Ectodermal cell (in vitro differentiated cells): ENCODE results near the gene NOTUM.

ENCODE experiments used
- H3K27ac ChIP-seq: 2 replicates; pipeline ENCODE4 v1.7.0; 2013; ENCODE audit warnings: mild to moderate bottlenecking, low read depth, low read length; ENCODE audit not compliant: insufficient read depth, poor library complexity, severe bottlenecking
- H3K27me3 ChIP-seq: 2 replicates; pipeline ENCODE4 v1.7.0; 2013; ENCODE audit warnings: mild to moderate bottlenecking, low read length; ENCODE audit not compliant: insufficient read depth, control insufficient read depth, poor library complexity, severe bottlenecking
- H3K36me3 ChIP-seq: one replicate; pipeline ENCODE4 v1.7.0; 2013; ENCODE audit warnings: low read length; ENCODE audit not compliant: control insufficient read depth, insufficient read depth
- H3K4me1 ChIP-seq: one replicate; pipeline ENCODE4 v1.7.0; 2013; ENCODE audit warnings: low read length; ENCODE audit not compliant: control insufficient read depth, insufficient read depth
- H3K4me3 ChIP-seq: 2 replicates; pipeline ENCODE4 v1.7.0; 2013; ENCODE audit warnings: low read depth, low read length, control low read depth; ENCODE audit not compliant: insufficient read depth
- H3K9me3 ChIP-seq: 2 replicates; pipeline ENCODE4 v1.7.0; 2013; ENCODE audit warnings: mild to moderate bottlenecking, low read length, moderate library complexity; ENCODE audit not compliant: control insufficient read depth
- WGBS, 2 experiments: methylation state at CpG; one replicate each; pipeline ENCODE4 v1.1.7; 2013; ENCODE audit warnings: missing lambda C conversion rate in 2 of 2; 5-methylcytosine and 5-hydroxymethylcytosine counted together

NOTUM gene

DNA sequence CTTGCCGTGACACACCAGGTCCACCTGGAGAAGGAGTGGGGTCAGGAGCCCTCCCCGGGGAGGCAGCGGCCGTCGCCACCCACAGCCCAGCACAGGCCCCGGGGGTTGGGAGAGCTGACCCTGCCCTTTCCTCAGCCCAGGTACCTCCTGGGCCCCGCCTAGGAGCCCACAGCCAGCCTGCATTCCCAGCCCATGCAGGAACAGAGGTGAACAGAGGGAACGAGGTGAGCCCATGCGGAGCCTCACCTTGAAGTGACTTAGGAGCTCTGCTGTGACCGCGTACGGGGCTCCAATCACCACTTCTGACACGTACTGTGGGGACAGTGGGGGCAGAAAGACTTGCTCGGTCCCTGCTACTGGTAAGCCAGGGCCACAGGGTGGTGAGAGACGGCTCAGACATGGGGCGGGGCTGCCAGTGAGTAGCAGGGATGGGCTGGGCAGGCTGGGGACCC is 55.5 kb downstream of the NOTUM start:
- WGBS, 2 experiments, result 92 to 94% methylated on average over 16 of the region's 16 CpGs
- H3K9me3 ChIP-seq, result no peaks in the 10 kb centered on the region
- H3K36me3 ChIP-seq, result no peaks in the 10 kb centered on the region

DNA sequence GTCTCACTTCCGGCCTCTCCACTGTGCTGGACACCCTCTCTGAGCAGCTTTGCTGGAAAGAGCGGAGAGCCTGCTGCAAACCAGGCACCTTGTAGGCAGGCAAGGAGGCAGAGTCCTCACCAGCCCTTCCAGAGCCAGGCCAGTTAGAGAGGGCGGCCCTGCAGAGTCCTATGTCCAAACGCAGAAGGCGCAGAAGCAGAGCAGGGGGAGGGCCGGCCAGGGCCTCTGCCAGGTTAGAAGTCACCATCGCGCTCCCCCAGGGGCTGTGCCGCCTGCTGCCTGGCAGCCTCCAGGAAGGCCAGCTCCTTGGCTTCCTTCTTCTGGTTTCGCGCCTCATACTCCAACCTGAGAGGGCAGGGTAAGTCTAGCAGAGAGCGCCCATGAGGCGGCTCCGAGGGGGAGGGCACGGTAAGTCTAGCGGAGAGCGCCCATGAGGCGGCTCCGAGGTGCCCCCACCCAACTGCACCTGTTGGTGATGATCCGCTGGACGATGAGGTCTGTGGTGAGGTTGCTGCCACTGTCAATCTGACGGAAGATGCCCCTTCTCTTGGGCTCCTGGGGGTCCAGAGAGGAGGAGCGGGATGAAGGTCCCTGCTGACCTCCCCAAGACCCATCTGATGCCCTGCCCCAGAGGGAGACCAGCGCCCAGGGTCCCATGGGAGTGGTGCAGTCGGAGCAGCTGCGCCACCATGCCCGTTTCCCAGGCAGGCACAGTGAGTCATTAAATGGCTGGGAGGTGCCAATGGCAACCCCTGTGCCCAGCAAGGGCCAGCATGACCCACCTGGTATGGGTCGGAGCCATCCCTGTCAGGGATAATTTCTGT is 56.2 kb downstream of the NOTUM start:
- peaks cover 3% of the 10 kb centered on the region for H3K36me3 ChIP-seq
- H3K4me1 ChIP-seq, result no peaks in the 10 kb centered on the region
- H3K27ac ChIP-seq, result no peak overlapping the region
- no peak overlapping the region for H3K4me3 ChIP-seq
- H3K27me3 ChIP-seq, result peaks cover 33% of the 10 kb centered on the region
- H3K9me3 ChIP-seq, result no peaks in the 10 kb centered on the region
- 91% methylated on average over 28 of the region's 28 CpGs for WGBS, 2 experiments

More for the DNA sequence above, 55.5 kb downstream of the NOTUM start:
- H3K27ac ChIP-seq, result no peak overlapping the region
- H3K4me3 ChIP-seq, result no peak overlapping the region
- peaks cover 39% of the 10 kb centered on the region for H3K27me3 ChIP-seq
- peaks cover 5% of the 10 kb centered on the region for H3K4me1 ChIP-seq

DNA sequence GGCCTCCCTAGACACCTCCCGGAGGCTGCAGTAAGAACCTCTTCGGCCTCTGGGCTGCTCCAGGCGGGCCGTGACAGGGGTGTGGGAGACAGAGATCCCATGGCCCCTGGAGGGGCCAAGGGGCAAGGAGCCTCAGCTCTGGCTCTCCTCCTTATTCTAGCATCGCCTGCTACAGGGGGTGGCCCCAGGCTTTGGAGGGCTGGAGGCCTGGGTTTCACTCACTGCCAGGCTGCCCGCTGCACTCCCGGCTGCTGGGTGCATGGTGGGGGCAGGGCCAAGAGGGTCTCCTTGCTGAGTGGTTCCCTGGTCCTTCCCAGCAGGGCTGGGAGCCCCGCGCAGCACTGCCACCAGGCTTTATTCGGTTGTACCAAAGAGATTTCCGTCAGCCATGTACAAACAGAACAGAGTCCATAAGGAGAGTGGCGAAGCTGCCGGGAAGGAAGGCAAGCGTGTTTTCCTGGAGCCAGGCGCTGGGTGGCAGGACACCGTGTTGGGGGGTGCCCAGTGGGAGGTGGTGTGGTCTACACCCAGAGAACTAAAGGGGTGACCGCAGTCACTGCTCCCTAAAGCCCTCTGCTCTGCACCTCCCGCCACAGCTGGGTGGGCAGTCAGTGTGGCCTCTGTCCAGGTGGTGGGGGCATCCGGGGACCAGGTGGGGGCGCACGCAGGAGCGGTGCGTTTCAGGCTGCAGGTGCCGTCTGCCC is 56.9 kb downstream of the NOTUM start:
- WGBS, 2 experiments, result 94 to 95% methylated on average over 24 of the region's 24 CpGs
- H3K9me3 ChIP-seq, result no peaks in the 10 kb centered on the region
- H3K4me3 ChIP-seq, result no peak overlapping the region
- peaks cover 11% of the 10 kb centered on the region for H3K36me3 ChIP-seq
- H3K27me3 ChIP-seq, result peaks cover 30% of the 10 kb centered on the region
- no peak overlapping the region for H3K27ac ChIP-seq
- H3K4me1 ChIP-seq, result no peaks in the 10 kb centered on the region

DNA sequence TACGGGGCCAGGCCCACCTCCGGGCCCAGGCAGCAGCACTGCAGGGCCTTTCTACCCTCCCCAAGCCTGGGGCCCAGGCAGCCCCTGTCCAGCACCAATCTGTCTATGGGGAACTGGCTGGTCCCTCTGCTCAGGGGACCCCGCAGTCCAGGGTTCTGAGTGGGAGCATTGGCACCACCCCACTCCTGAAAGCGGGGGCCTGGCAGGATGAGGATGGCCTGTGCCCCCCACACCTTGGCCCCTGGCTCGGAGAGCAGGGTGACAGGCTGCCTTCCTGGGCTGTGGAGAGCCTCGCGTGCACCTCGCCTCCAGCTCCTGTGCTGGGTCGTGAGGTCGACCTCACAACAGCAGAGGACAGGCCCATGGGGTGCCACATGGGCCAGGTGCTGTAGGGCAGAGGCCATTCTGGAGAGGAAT is 57.6 kb downstream of the NOTUM start:
- Histone ChIP-seq H3K9me3 (no peaks in the 10 kb centered on the region), H3K27ac (no peak overlapping the region), H3K4me3 (no peak overlapping the region), H3K27me3 (peaks cover 30% of the 10 kb centered on the region), H3K4me1 (no peaks in the 10 kb centered on the region), H3K36me3 (peaks cover 16% of the 10 kb centered on the region)
- WGBS, 2 experiments, result 93 to 94% methylated on average over 10 of the region's 10 CpGs

DNA sequence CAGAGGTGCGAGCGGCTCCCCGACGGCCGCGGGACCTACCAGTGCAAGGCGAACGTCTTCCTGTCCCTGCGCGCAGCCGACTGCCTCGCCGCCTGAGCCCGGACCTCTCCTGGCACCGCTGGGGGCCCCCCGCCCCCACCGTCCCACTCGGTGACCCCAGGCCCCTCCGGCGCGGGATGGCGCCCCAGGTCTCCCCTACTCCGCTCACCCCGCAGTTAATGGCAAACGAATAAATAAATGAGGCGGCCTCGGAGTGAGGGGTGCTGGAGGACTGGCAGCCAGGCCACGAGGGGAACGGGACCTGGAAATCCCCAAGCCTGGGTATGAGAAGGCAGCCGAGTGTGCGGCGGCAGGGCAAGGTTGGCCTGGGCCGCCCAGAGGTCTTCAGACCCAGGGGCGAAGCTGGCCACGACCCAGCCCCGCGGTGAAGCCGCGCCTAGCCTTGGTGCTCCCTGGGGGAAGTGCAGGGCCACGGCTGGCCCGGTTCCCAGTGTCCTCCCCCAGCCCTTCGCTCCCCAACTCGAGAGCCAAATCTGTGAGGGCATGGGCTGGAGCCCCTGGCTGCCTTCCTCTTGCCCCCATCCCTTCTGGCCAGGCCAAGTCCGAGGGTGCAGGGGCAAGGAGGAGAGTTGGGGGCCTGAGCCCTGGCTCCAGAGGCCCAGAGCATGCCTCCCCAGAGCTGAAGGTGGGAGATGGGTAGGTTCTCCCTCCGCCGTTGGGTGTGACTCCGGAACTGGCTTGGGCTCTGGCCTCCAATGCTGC is 58.2 kb downstream of the NOTUM start:
- H3K27me3 ChIP-seq, result peaks cover 30% of the 10 kb centered on the region
- peaks cover 21% of the 10 kb centered on the region for H3K36me3 ChIP-seq
- H3K9me3 ChIP-seq, result no peaks in the 10 kb centered on the region
- H3K4me3 ChIP-seq, result peak overlapping the region; percentile 16
- 67 to 68% methylated on average over 47 of the region's 47 CpGs for WGBS, 2 experiments
- H3K27ac ChIP-seq, result no peak overlapping the region
- no peaks in the 10 kb centered on the region for H3K4me1 ChIP-seq
